Rectal smooth muscle tissue (tissue), 1 donor: ENCODE data around the gene TUT1.
A peak's percentile ranks its signal among the peaks of the same experiment; 100 is the strongest.
"Not testable (repeated sequence)": the region's sequence is repeated elsewhere in the genome, so short reads cannot be mapped to it uniquely, and the experiment has no call there.

Source experiments
- H3K27ac ChIP-seq: one replicate; pipeline ENCODE4 v1.7.0; 2013; ENCODE audit warnings: low read depth, low read length, inconsistent platforms
- H3K27me3 ChIP-seq: one replicate; pipeline ENCODE4 v1.7.0; 2013; ENCODE audit warnings: low read length; ENCODE audit not compliant: control insufficient read depth, insufficient read depth
- H3K36me3 ChIP-seq: one replicate; pipeline ENCODE4 v1.7.0; 2013; ENCODE audit warnings: low read length; ENCODE audit not compliant: control insufficient read depth, insufficient read depth
- H3K4me1 ChIP-seq: one replicate; pipeline ENCODE4 v1.7.0; 2013; ENCODE audit warnings: low read length; ENCODE audit not compliant: control insufficient read depth, insufficient read depth
- H3K4me3 ChIP-seq: one replicate; pipeline ENCODE4 v1.7.0; 2013; ENCODE audit warnings: low read length
- H3K9ac ChIP-seq: one replicate; pipeline ENCODE4 v1.7.0; 2013; ENCODE audit warnings: low read length

Gene TUT1

GRCh38 chr11:62556108-62556874 lies 35.0 kb downstream of the TUT1 start:
- H3K27ac ChIP-seq = peak overlapping the region; percentile 91
- peaks cover 46% of the 10 kb centered on the region for H3K4me1 ChIP-seq
- no peaks in the 10 kb centered on the region for H3K27me3 ChIP-seq
- H3K9ac ChIP-seq = peak overlapping the region; percentile 16
- H3K4me3 ChIP-seq = peak overlapping the region; percentile 40
- peaks cover 10% of the 10 kb centered on the region for H3K36me3 ChIP-seq

GRCh38 chr11:62555464-62556107 lies 35.7 kb downstream of the TUT1 start:
- peaks cover 10% of the 10 kb centered on the region for H3K36me3 ChIP-seq
- H3K4me3 ChIP-seq = peak overlapping the region; percentile 34
- H3K27ac ChIP-seq = peak overlapping the region; percentile 91
- no peaks in the 10 kb centered on the region for H3K27me3 ChIP-seq
- H3K4me1 ChIP-seq = peaks cover 43% of the 10 kb centered on the region
- H3K9ac ChIP-seq = peak overlapping the region; percentile 7

GRCh38 chr11:62554387-62555167 lies 36.7 kb downstream of the TUT1 start:
- Histone ChIP-seq H3K27me3 (no peaks in the 10 kb centered on the region), H3K27ac (peak overlapping the region; percentile 98), H3K4me1 (peaks cover 39% of the 10 kb centered on the region), H3K36me3 (peaks cover 6% of the 10 kb centered on the region), H3K4me3 (peak overlapping the region; percentile 16), H3K9ac (no peak overlapping the region)

- Histone ChIP-seq H3K27ac (peak overlapping the region; percentile 98), H3K4me1 (peaks cover 40% of the 10 kb centered on the region), H3K9ac (peak overlapping the region; percentile 60), H3K4me3 (peak overlapping the region; percentile 59), H3K27me3 (no peaks in the 10 kb centered on the region), H3K36me3 (no peaks in the 10 kb centered on the region)
Observed at GRCh38 chr11:62553839-62554361, 37.4 kb downstream of the TUT1 start.

GRCh38 chr11:62553080-62553838 lies 38.1 kb downstream of the TUT1 start:
- peaks cover 42% of the 10 kb centered on the region for H3K4me1 ChIP-seq

GRCh38 chr11:62552485-62553079 lies 38.7 kb downstream of the TUT1 start:
- Histone ChIP-seq H3K27ac (peak overlapping the region; percentile 98), H3K9ac (peak overlapping the region; percentile 64), H3K4me1 (peaks cover 47% of the 10 kb centered on the region), H3K27me3 (no peaks in the 10 kb centered on the region), H3K4me3 (peak overlapping the region; percentile 59), H3K36me3 (no peaks in the 10 kb centered on the region)

More at GRCh38 chr11:62553080-62553838, 38.1 kb downstream of the TUT1 start:
- Histone ChIP-seq H3K36me3 (no peaks in the 10 kb centered on the region), H3K9ac (peak overlapping the region; percentile 64), H3K27ac (peak overlapping the region; percentile 98), H3K27me3 (no peaks in the 10 kb centered on the region), H3K4me3 (peak overlapping the region; percentile 59)

GRCh38 chr11:62550478-62550877 lies 40.8 kb downstream of the TUT1 start:
- not testable (repeated sequence) for H3K9ac ChIP-seq, H3K36me3 ChIP-seq, H3K4me3 ChIP-seq, H3K27ac ChIP-seq, H3K27me3 ChIP-seq
- H3K4me1 ChIP-seq = peaks cover 32% of the 10 kb centered on the region

- Histone ChIP-seq H3K4me3 (no peak overlapping the region), H3K27ac (peak overlapping the region; percentile 99), H3K36me3 (peaks cover 4% of the 10 kb centered on the region), H3K27me3 (no peaks in the 10 kb centered on the region), H3K9ac (no peak overlapping the region), H3K4me1 (peaks cover 27% of the 10 kb centered on the region)
Observed at GRCh38 chr11:62548545-62549335, 42.6 kb downstream of the TUT1 start.

GRCh38 chr11:62547691-62548281 lies 43.5 kb downstream of the TUT1 start:
- Histone ChIP-seq H3K27me3 (peaks cover 3% of the 10 kb centered on the region), H3K4me1 (peaks cover 26% of the 10 kb centered on the region), H3K27ac (peak overlapping the region; percentile 99), H3K9ac (no peak overlapping the region), H3K36me3 (peaks cover 7% of the 10 kb centered on the region), H3K4me3 (peak overlapping the region; percentile 85)

- Histone ChIP-seq H3K36me3 (peaks cover 7% of the 10 kb centered on the region), H3K9ac (no peak overlapping the region), H3K27ac (peak overlapping the region; percentile 99), H3K4me1 (peaks cover 26% of the 10 kb centered on the region), H3K27me3 (peaks cover 3% of the 10 kb centered on the region), H3K4me3 (peak overlapping the region; percentile 85)
Observed at GRCh38 chr11:62546929-62547625, 44.2 kb downstream of the TUT1 start.
